Spleen (tissue), 11 donors: ENCODE measurements around the gene HOXD11. TPM values are rescaled to one million over a fixed set of nuclear protein-coding genes. Genes with fewer than 3 reads are reported as not detected.
A peak's percentile ranks its signal among the peaks of the same experiment; 100 is the strongest.

Experiments
- DNase-seq: peaks from one replicate; pipeline ENCODE4 v3.0.0-alpha.2; 2020
- H3K27ac ChIP-seq, 8 donors: fragments of 200-600 bp; sonication (generic) in 7 of 8; 1 replicate in 4 of 8; 2 replicates in 4 of 8; pipeline versions ENCODE4 v1.5.0 to v1.8.0; 2016 to 2021; ENCODE audit warnings: inconsistent platforms in 4 of 8, mild to moderate bottlenecking in 4 of 8, moderate library complexity in 1 of 8
- H3K27me3 ChIP-seq, 7 donors: fragments of 200-600 bp; sonication (generic) in 6 of 7; replicated peaks in 1 of 7; 1 replicate in 4 of 7; 2 replicates in 3 of 7; pipeline versions ENCODE4 v1.5.0 to v1.8.0; 2016 to 2021; ENCODE audit warnings: inconsistent platforms in 3 of 7, mild to moderate bottlenecking in 1 of 7
- H3K36me3 ChIP-seq, 6 donors: fragments of 200-600 bp; sonication (generic) in 5 of 6; 1 replicate in 4 of 6; 2 replicates in 2 of 6; pipeline versions ENCODE4 v1.5.0 to v1.8.0; 2016 to 2021; ENCODE audit warnings: inconsistent platforms in 2 of 6
- H3K4me1 ChIP-seq, 6 donors: fragments of 200-600 bp; sonication (generic) in 5 of 6; 1 replicate in 3 of 6; 2 replicates in 3 of 6; pipeline versions ENCODE4 v1.5.0 to v1.8.0; 2016 to 2021; ENCODE audit warnings: inconsistent platforms in 3 of 6
- H3K4me3 ChIP-seq, 8 donors: fragments of 200-600 bp; sonication (generic) in 7 of 8; 1 replicate in 4 of 8; 2 replicates in 4 of 8; pipeline versions ENCODE4 v1.5.0 to v1.8.0; 2016 to 2021; ENCODE audit warnings: inconsistent platforms in 4 of 8, mild to moderate bottlenecking in 4 of 8, moderate library complexity in 2 of 8
- H3K9me3 ChIP-seq, 8 donors: fragments of 200-600 bp; sonication (generic) in 7 of 8; 1 replicate in 4 of 8; 2 replicates in 4 of 8; pipeline versions ENCODE4 v1.5.0 to v1.8.0; 2016 to 2021; ENCODE audit warnings: inconsistent platforms in 4 of 8
- CTCF ChIP-seq, 11 experiments: fragments of 200-600 bp in 7 of 11; fragments of 450-650 bp in 4 of 11; sonication (generic) in 4 of 11; IDR thresholded peaks in 8 of 11; conservative IDR thresholded peaks in 3 of 11; 1 replicate in 7 of 11; 2 replicates in 4 of 11; pipeline versions ENCODE4 v1.4.0 to v1.8.0; 2016 to 2021; ENCODE audit warnings: antibody characterized with exemption in 11 of 11, inconsistent platforms in 4 of 11, mild to moderate bottlenecking in 1 of 11
- POLR2A ChIP-seq, 3 donors: fragments of 450-650 bp; IDR thresholded peaks; one replicate each; pipeline ENCODE4 v1.5.1; 2017; ENCODE audit warnings: antibody characterized with exemption in 3 of 3, mild to moderate bottlenecking in 1 of 3
- POLR2AphosphoS5 ChIP-seq, 3 donors: sonication (generic); formaldehyde crosslinking; IDR thresholded peaks; one replicate each; pipeline ENCODE4 v1.5.1; 2017; ENCODE audit warnings: antibody characterized with exemption in 3 of 3
- WGBS, 5 donors: extraction: QIAGEN DNeasy Blood & Tissue Kit in 3 of 5; methylation state at CpG; one replicate each; pipeline versions ENCODE4 v1.1.5 to v1.1.7; 2013 to 2018; 5-methylcytosine and 5-hydroxymethylcytosine counted together
- intact Hi-C: fragments of 100-400 bp; cut with DNase I; formaldehyde crosslinking; loops from one replicate; pipeline ENCODE4 v1.15.0; 2023; ENCODE audit warnings: low total_unique reads
- polyA plus RNA-seq, 3 donors: library from polyadenylated mRNA; stranded (reverse); fragments of 200-250 nt; gene quantifications; one replicate each; pipeline ENCODE4 v1.2.1, GENCODE V29; 2013
- total RNA-seq, 7 donors: library from RNA; depleted of rRNA in 3 of 7; stranded (reverse); fragments of >200 nt in 3 of 7; fragmentation: NEBNext Ultra II Directional in 4 of 7; extraction: Animal tissue kit (Norgen Biotek cat#: 25700) in 4 of 7; gene quantifications; one replicate each; pipeline versions ENCODE4 v1.1.0 to v1.2.1, GENCODE V29; 2016 to 2021
- donor health status: healthy with polysubstance abuse.
- donor health status: DM: no; HTN: no; CAD: no; lungs with moderate emphysema.
- donor health status: DM: no; HTN: no; CAD: no.
- donor health status: Bipolar disorder and iron deficiency.
- donor health status: healthy.
- donor health status: DM: no; HTN: no; CAD: no.
- donor health status: DM: yes; HTN: yes; CAD: no.

HOXD11 gene
- total and polyA plus RNA-seq, 10 donors, result not detected

GRCh38 chr2:176154576-176155252 lies 47.6 kb downstream of the HOXD11 start:
- H3K4me3 ChIP-seq, result no peak overlapping the region
- H3K27ac ChIP-seq, result no peak overlapping the region
- peaks cover 3 to 100% (median 96%) of the 10 kb centered on the region in 7 donors for H3K27me3 ChIP-seq
- H3K36me3 ChIP-seq, result no peaks in the 10 kb centered on the region
- peaks cover 0 to 55% (median 18%) of the 10 kb centered on the region in 6 donors for H3K4me1 ChIP-seq
- H3K9me3 ChIP-seq, result no peaks in the 10 kb centered on the region
- 49 to 51% (median 50%) methylated on average over 11 of the region's 11 CpGs for WGBS, 5 donors
- TF ChIP-seq CTCF (IDR thresholded peaks at IDR 0.05 in 8 of 11, conservative IDR thresholded peaks at IDR 0.05 in 3 of 11) (no peak), POLR2A (IDR thresholded peaks at IDR 0.05) (no peak), POLR2AphosphoS5 (IDR thresholded peaks at IDR 0.05) (no peak)
- intact Hi-C loops, result no loop called here
- no peak for DNase-seq

GRCh38 chr2:176155356-176156044 lies 48.4 kb downstream of the HOXD11 start:
- H3K4me3 ChIP-seq, result no peak overlapping the region
- H3K4me1 ChIP-seq, result peaks cover 0 to 63% (median 18%) of the 10 kb centered on the region in 6 donors
- DNase-seq, result no peak
- no peaks in the 10 kb centered on the region for H3K9me3 ChIP-seq
- WGBS, 5 donors, result 23 to 29% (median 26%) methylated on average over 6 of the region's 6 CpGs
- intact Hi-C loops, result no loop called here
- no peak overlapping the region for H3K27ac ChIP-seq
- TF ChIP-seq POLR2AphosphoS5 (IDR thresholded peaks at IDR 0.05) (no peak), POLR2A (IDR thresholded peaks at IDR 0.05) (no peak), CTCF (IDR thresholded peaks at IDR 0.05 in 8 of 11, conservative IDR thresholded peaks at IDR 0.05 in 3 of 11) (no peak)
- peaks cover 8 to 100% (median 96%) of the 10 kb centered on the region in 7 donors for H3K27me3 ChIP-seq
- no peaks in the 10 kb centered on the region for H3K36me3 ChIP-seq

- peak overlapping the region in 1 of 8 donors; percentile 60 for H3K4me3 ChIP-seq
- no peak for TF ChIP-seq CTCF (IDR thresholded peaks at IDR 0.05 in 8 of 11, conservative IDR thresholded peaks at IDR 0.05 in 3 of 11)
- TF ChIP-seq POLR2AphosphoS5 (IDR thresholded peaks at IDR 0.05), result no peak
- TF ChIP-seq POLR2A (IDR thresholded peaks at IDR 0.05), result no peak
- H3K9me3 ChIP-seq, result no peaks in the 10 kb centered on the region
- whole genome bisulfite sequencing, 5 donors, result 38 to 53% (median 44%) methylated on average over 8 of the region's 8 CpGs
- H3K27ac ChIP-seq, result no peak overlapping the region
- H3K36me3 ChIP-seq, result no peaks in the 10 kb centered on the region
- DNase-seq, result no peak
- intact Hi-C loops, result no loop called here
- peaks cover 12 to 100% (median 96%) of the 10 kb centered on the region in 7 donors for H3K27me3 ChIP-seq
- H3K4me1 ChIP-seq, result peaks cover 0 to 67% (median 18%) of the 10 kb centered on the region in 6 donors
These were observed 49.3 kb downstream of the HOXD11 start for GRCh38 chr2:176156301-176156806.
